Neuronal stem cell (in vitro differentiated cells): ENCODE measurements around the gene ACACA.

ENCODE experiments used
- DNase-seq: peaks from one replicate; pipeline ENCODE4 v3.0.0-alpha.2; 2013; ENCODE audit warnings: low spot score
- H2AFZ ChIP-seq: one replicate; pipeline ENCODE4 v1.6.1; 2013; ENCODE audit warnings: mild to moderate bottlenecking, low read length, inconsistent platforms
- H2AK5ac ChIP-seq: 2 replicates; pipeline ENCODE4 v1.6.1; 2013; ENCODE audit warnings: low read depth, mild to moderate bottlenecking, inconsistent platforms, low read length, moderate library complexity, mixed read lengths
- H2BK120ac ChIP-seq: 2 replicates; pipeline ENCODE4 v1.6.1; 2013; ENCODE audit warnings: low read depth, mild to moderate bottlenecking, inconsistent platforms, low read length, moderate library complexity, mixed read lengths
- H2BK12ac ChIP-seq: one replicate; pipeline ENCODE4 v1.6.1; 2013; ENCODE audit warnings: low read length, inconsistent platforms
- H2BK15ac ChIP-seq: 2 replicates; pipeline ENCODE4 v1.6.1; 2013; ENCODE audit warnings: mild to moderate bottlenecking, low read length, inconsistent platforms, mixed read lengths
- H2BK5ac ChIP-seq: one replicate; pipeline ENCODE4 v1.6.1; 2013; ENCODE audit warnings: inconsistent platforms, mild to moderate bottlenecking, low read length, moderate library complexity
- H3K14ac ChIP-seq: one replicate; pipeline ENCODE4 v1.6.1; 2013; ENCODE audit warnings: low read length, inconsistent platforms
- H3K18ac ChIP-seq: 2 replicates; pipeline ENCODE4 v1.6.1; 2013; ENCODE audit warnings: low read length, inconsistent platforms
- H3K23ac ChIP-seq: 2 replicates; pipeline ENCODE4 v1.6.1; 2013; ENCODE audit warnings: low read depth, mild to moderate bottlenecking, mixed read lengths, low read length, inconsistent platforms; ENCODE audit not compliant: poor library complexity
- H3K27ac ChIP-seq: replicated peaks from 3 replicates; pipeline ENCODE4 v1.5.1; 2013; ENCODE audit warnings: low read length, inconsistent platforms
- H3K27me3 ChIP-seq, 3 experiments: 2 replicates each; pipeline ENCODE4 v1.6.1; 2013; ENCODE audit warnings: low read length in 3 of 3, mild to moderate bottlenecking in 2 of 3, inconsistent platforms in 1 of 3, low read depth in 1 of 3, mixed read lengths in 1 of 3, moderate library complexity in 1 of 3; ENCODE audit not compliant: control insufficient read depth in 3 of 3, insufficient read depth in 3 of 3
- H3K36me3 ChIP-seq, 2 donors: replicated peaks in 1 of 2; 2 replicates each; pipeline ENCODE4 v1.6.1; 2013; ENCODE audit warnings: low read length in 2 of 2; ENCODE audit not compliant: control insufficient read depth in 2 of 2, insufficient read depth in 2 of 2
- H3K4ac ChIP-seq: 2 replicates; pipeline ENCODE4 v1.6.1; 2013; ENCODE audit warnings: inconsistent platforms, mild to moderate bottlenecking, low read length, moderate library complexity
- H3K4me1 ChIP-seq, 2 donors: 1 replicate in 1 of 2; 2 replicates in 1 of 2; pipeline ENCODE4 v1.6.1; 2013; ENCODE audit warnings: low read length in 2 of 2, low read depth in 1 of 2; ENCODE audit not compliant: control insufficient read depth in 2 of 2, insufficient read depth in 1 of 2
- H3K4me2 ChIP-seq: one replicate; pipeline ENCODE4 v1.6.1; 2013; ENCODE audit warnings: mild to moderate bottlenecking, low read length, inconsistent platforms; ENCODE audit not compliant: insufficient read depth, poor library complexity, severe bottlenecking
- H3K4me3 ChIP-seq, 2 donors: 2 replicates each; pipeline ENCODE4 v1.5.1; 2013; ENCODE audit warnings: low read length in 2 of 2, mild to moderate bottlenecking in 2 of 2, inconsistent platforms in 1 of 2, moderate library complexity in 1 of 2
- H3K79me1 ChIP-seq: one replicate; pipeline ENCODE4 v1.6.1; 2013; ENCODE audit warnings: low read depth, mild to moderate bottlenecking, inconsistent platforms, low read length, moderate library complexity
- H3K9ac ChIP-seq: one replicate; pipeline ENCODE4 v1.6.1; 2013; ENCODE audit warnings: mild to moderate bottlenecking, low read depth, low read length, inconsistent platforms; ENCODE audit not compliant: poor library complexity
- H3K9me3 ChIP-seq, 2 donors: replicated peaks in 1 of 2; 2 replicates each; pipeline versions ENCODE3 to v1.6.1; 2013; ENCODE audit warnings: low read length in 2 of 2, mild to moderate bottlenecking in 2 of 2, inconsistent platforms in 1 of 2, low read depth in 1 of 2, mixed read lengths in 1 of 2, moderate library complexity in 1 of 2; ENCODE audit not compliant: control insufficient read depth in 2 of 2, insufficient read depth in 1 of 2
- H4K8ac ChIP-seq: one replicate; pipeline ENCODE4 v1.6.1; 2013; ENCODE audit warnings: low read depth, mild to moderate bottlenecking, inconsistent platforms, low read length, moderate library complexity
- H4K91ac ChIP-seq: one replicate; pipeline ENCODE4 v1.6.1; 2013; ENCODE audit warnings: low read length, low read depth, mild to moderate bottlenecking, inconsistent platforms; ENCODE audit not compliant: poor library complexity
- WGBS, 2 donors: extraction: QIAGEN DNeasy Blood & Tissue Kit; methylation state at CpG; one replicate each; pipeline ENCODE4 v1.1.7; 2013; ENCODE audit warnings: missing lambda C conversion rate in 2 of 2, mixed read lengths in 1 of 2; ENCODE audit not compliant: insufficient read length in 2 of 2, insufficient replicate concordance in 1 of 2; ENCODE audit errors: extremely low coverage in 2 of 2; 5-methylcytosine and 5-hydroxymethylcytosine counted together

The ACACA gene

DNA sequence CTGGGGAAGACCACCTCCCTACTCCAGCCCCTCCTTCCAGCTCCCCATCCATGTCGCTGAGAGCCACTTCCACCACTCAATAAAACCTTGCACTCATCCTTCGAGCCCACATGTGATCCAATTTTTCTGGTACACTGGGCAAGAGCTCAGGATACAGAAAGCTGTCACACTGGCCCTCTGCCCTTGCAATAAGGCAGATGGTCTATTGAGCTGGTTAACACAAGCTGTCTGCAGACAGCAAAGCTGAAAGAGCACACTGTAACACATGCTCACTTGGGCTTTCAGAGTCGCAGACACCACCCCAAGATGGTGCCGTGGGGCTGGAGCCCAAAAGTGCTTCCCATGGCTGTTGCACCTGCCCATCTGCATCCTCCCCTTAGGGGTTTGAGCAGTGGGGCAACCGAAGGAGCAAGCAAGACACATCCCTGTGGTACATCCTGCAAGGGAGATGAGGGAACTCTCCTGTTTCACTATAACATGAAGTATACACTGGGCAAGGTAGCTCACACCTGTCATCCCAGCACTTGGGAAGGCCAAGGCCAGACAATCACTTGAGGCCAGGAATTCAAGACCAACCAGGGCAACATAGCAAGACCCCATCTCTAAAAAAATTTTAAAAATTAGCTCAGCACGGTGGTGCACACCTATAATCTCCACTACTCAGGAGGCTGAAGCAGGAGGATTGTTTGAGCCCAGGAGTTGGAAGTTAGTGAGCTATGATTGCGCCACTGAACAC is 83.6 kb downstream of the ACACA start:
- Histone ChIP-seq H4K8ac (no peak overlapping the region), H3K36me3 (peaks cover 7 to 79% of the 10 kb centered on the region in 2 donors), H3K4me1 (no peaks in the 10 kb centered on the region), H2BK5ac (no peak overlapping the region), H2BK15ac (no peak overlapping the region), H3K18ac (no peak overlapping the region), H3K27me3 (no peaks in the 10 kb centered on the region), H3K9me3 (no peaks in the 10 kb centered on the region), H2AK5ac (no peak overlapping the region), H4K91ac (no peak overlapping the region), H3K4me2 (no peak overlapping the region), H3K27ac (no peak overlapping the region), H3K9ac (no peak overlapping the region), H2BK12ac (no peak overlapping the region), H3K14ac (no peak overlapping the region), H3K79me1 (peaks cover 4% of the 10 kb centered on the region), H3K4ac (no peak overlapping the region), H3K4me3 (no peak overlapping the region), H3K23ac (no peak overlapping the region), H2BK120ac (no peak overlapping the region), H2AFZ (no peak overlapping the region)
- DNase-seq, result no peak
- WGBS, 2 donors, result no CpG with 5 or more reads among the region's 7 CpGs

DNA sequence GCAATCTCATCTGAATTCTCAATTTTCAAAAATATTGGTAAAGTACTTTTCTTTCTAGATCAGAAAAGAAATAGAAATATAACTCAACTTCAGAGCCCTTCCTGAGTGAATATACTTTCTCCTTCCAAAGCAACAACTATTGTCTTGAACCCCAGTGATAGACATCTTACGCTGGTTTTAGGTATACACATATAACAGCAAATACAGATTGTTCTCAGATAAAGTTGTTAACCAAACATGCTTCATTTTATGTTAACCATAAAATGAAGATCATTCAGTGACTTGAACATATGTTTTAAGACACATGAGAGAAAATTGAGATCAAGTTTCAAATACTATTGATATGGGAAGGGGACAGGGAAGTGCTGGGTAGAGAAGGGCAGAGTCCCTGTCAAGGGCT is 84.5 kb downstream of the ACACA start:
- Histone ChIP-seq H4K8ac (no peak overlapping the region), H3K4me2 (no peak overlapping the region), H3K36me3 (peaks cover 5 to 79% of the 10 kb centered on the region in 2 donors), H2AK5ac (no peak overlapping the region), H3K4me3 (no peak overlapping the region), H2BK5ac (no peak overlapping the region), H3K9ac (no peak overlapping the region), H2BK120ac (no peak overlapping the region), H2AFZ (no peak overlapping the region), H4K91ac (no peak overlapping the region), H3K4me1 (no peaks in the 10 kb centered on the region), H2BK15ac (no peak overlapping the region), H3K27ac (no peak overlapping the region), H3K27me3 (no peaks in the 10 kb centered on the region), H3K14ac (no peak overlapping the region), H3K4ac (no peak overlapping the region), H3K18ac (no peak overlapping the region), H3K9me3 (no peaks in the 10 kb centered on the region), H3K79me1 (peaks cover 5% of the 10 kb centered on the region), H2BK12ac (no peak overlapping the region), H3K23ac (no peak overlapping the region)
- DNase-seq, result no peak
- no CpG with 5 or more reads among the region's 1 CpG for WGBS, 2 donors

DNA sequence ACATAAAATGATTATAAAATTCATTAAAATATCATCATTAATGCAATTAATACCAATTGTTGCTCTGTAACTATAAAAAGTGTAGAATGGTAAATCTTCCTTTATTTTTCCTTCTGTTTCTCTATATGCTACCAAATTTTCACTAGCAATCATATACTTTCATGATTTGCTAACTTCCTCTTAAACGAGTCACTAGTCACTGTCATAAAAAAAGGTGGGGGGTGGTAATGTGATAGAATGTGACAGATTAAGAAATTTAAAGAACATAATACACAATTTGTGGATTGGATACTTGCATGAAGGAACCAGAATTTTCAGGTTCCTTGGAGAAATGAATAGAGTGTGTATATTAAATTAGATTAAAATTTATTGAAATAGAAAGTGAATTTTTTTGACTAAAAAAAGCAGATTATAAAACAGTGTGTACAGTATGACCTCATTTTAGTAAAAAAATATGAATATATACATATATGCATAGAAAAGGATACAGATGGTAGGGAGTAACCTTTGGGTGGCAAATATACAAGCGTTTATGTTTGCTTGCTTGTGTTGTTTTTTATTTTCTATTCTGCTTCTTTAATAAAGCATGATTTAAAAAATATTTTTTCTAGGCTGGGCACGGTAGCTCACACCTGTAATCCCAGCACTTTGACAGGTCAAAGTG is 87.6 kb downstream of the ACACA start:
- Histone ChIP-seq H3K4me2 (no peak overlapping the region), H3K4me1 (no peaks in the 10 kb centered on the region), H3K14ac (no peak overlapping the region), H4K8ac (no peak overlapping the region), H2BK5ac (no peak overlapping the region), H2AFZ (no peak overlapping the region), H2BK15ac (no peak overlapping the region), H3K18ac (no peak overlapping the region), H2AK5ac (no peak overlapping the region), H2BK120ac (no peak overlapping the region), H3K9ac (no peak overlapping the region), H3K79me1 (peaks cover 7% of the 10 kb centered on the region), H4K91ac (no peak overlapping the region), H3K27ac (no peak overlapping the region), H3K4ac (no peak overlapping the region), H3K36me3 (peaks cover 2 to 77% of the 10 kb centered on the region in 2 donors), H2BK12ac (no peak overlapping the region), H3K27me3 (no peaks in the 10 kb centered on the region), H3K9me3 (no peaks in the 10 kb centered on the region), H3K23ac (no peak overlapping the region), H3K4me3 (no peak overlapping the region)
- no peak for DNase-seq
- WGBS, 2 donors, result no CpG with 5 or more reads among the region's 3 CpGs

DNA sequence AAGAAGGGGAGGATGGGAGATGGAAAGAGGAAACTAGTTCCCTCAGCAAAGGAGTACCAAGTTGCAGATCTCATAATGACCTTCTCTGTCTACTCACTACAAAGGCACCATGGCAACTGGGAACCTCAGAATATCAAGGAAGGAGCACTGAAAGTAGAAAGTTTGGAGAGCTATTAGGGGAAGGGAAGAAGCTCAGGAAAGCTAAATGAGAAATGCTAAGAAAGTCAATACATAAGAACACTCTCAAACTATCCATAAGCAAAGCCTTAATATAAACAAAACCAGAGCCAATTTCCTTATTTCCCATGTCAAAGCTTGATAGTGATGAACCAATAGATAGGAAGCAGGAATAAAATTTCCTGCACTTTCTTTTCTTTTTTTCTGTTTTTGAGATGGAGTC is 88.8 kb downstream of the ACACA start:
- Histone ChIP-seq H4K91ac (no peak overlapping the region), H3K9me3 (no peaks in the 10 kb centered on the region), H3K4me2 (no peak overlapping the region), H3K18ac (no peak overlapping the region), H3K27me3 (no peaks in the 10 kb centered on the region), H2AK5ac (no peak overlapping the region), H3K79me1 (peaks cover 4% of the 10 kb centered on the region), H2BK120ac (no peak overlapping the region), H3K4ac (no peak overlapping the region), H2AFZ (no peak overlapping the region), H2BK15ac (no peak overlapping the region), H2BK12ac (no peak overlapping the region), H4K8ac (no peak overlapping the region), H3K23ac (no peak overlapping the region), H3K14ac (no peak overlapping the region), H2BK5ac (no peak overlapping the region), H3K36me3 (peaks cover 2 to 71% of the 10 kb centered on the region in 2 donors), H3K27ac (no peak overlapping the region), H3K4me1 (no peaks in the 10 kb centered on the region), H3K4me3 (no peak overlapping the region), H3K9ac (no peak overlapping the region)
- no peak for DNase-seq
